H1 (cell line): ENCODE data around the gene RABEP1. TPM values are rescaled to one million over a fixed set of nuclear protein-coding genes. Genes with fewer than 3 reads are reported as not detected.

Source experiments
- POU5F1 ChIP-seq: IDR thresholded peaks from 2 replicates; pipeline ENCODE4 v1.6.1; 2011; ENCODE audit warnings: low read depth, mild to moderate bottlenecking, low read length, moderate library complexity
- RAD21 ChIP-seq, 2 experiments: IDR thresholded peaks in 1 of 2; conservative IDR thresholded peaks in 1 of 2; 2 replicates each; pipeline ENCODE4 v1.6.1; 2011; ENCODE audit warnings: low read depth in 2 of 2, low read length in 2 of 2, improper control_type of control experiment in 1 of 2, inconsistent platforms in 1 of 2, mild to moderate bottlenecking in 1 of 2, moderate library complexity in 1 of 2
- RFX5 ChIP-seq: IDR thresholded peaks from 2 replicates; pipeline ENCODE4 v1.6.1; 2011; ENCODE audit warnings: low read depth, low read length, improper control_type of control experiment, borderline replicate concordance
- RNF2 ChIP-seq: fragments of 200-900, 300-1000 bp; sonication (generic); IDR thresholded peaks from 2 replicates; pipeline ENCODE4 v1.7.1; 2016; ENCODE audit warnings: borderline replicate concordance, low read depth, mild to moderate bottlenecking, antibody characterized with exemption, low read length; ENCODE audit not compliant: poor library complexity, severe bottlenecking; ENCODE audit errors: missing control alignments
- SIRT6 ChIP-seq: IDR thresholded peaks from one replicate; pipeline ENCODE4 v1.7.1; 2012; ENCODE audit warnings: low read length, inconsistent platforms
- TCF12 ChIP-seq: IDR thresholded peaks from 2 replicates; pipeline ENCODE4 v1.6.1; 2011; ENCODE audit warnings: low read depth, mild to moderate bottlenecking, low read length
- polyA plus RNA-seq, 7 experiments: library from polyadenylated mRNA; depleted of rRNA in 3 of 7; stranded (reverse) in 5 of 7; unstranded in 2 of 7; fragments of >200 nt in 5 of 7; fragments of 200-250 nt in 2 of 7; gene quantifications; 1 replicate in 5 of 7; 2 replicates in 1 of 7; 4 replicates in 1 of 7; pipeline versions ENCODE4 v1.2.1 to v1.2.3, GENCODE V29; 2011 to 2013; ENCODE audit warnings: missing spikeins in 2 of 7, mixed read lengths in 2 of 7
- total RNA-seq: library from RNA; stranded (reverse); fragmentation: NEBNext Ultra II Directional; extraction: Animal tissue kit (Norgen Biotek cat#: 25700); gene quantifications from 2 replicates; pipeline ENCODE4 v1.2.1, GENCODE V29; 2021
- TF ChIP-seq, protein P1 (sequence below): IDR thresholded peaks from 2 replicates; pipeline ENCODE4 v1.6.1; 2012; ENCODE audit warnings: low read length, inconsistent platforms

RABEP1 gene
- total and polyA plus RNA-seq, 2 of the 8 experiments (the other 6 are each of a cell fraction or from before 2014, with no cell fraction given): 8.5 to 52.3 TPM

DNA sequence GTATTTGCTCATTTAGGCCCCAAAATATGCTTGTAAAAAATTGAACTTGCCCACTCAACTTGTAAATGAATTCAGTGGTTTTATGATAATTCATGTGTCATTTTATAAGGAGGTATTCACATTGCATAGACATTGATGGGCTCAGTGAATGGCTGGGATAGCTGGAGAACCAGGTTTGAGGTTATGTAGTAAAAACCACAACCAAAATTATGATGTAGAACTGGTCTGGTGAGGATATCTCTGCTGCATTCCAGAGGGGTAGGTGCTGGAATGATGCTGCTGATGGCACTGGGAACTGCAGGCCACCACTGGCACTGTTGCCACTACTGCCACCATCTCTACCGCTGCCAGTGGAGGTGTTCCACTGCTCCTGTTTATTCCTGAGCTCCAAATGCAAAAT is 21.5 kb upstream of the RABEP1 start (continued):
- no peak for TF ChIP-seq SIRT6
- no peak for TF ChIP-seq RNF2
- TF ChIP-seq, protein P1, sequence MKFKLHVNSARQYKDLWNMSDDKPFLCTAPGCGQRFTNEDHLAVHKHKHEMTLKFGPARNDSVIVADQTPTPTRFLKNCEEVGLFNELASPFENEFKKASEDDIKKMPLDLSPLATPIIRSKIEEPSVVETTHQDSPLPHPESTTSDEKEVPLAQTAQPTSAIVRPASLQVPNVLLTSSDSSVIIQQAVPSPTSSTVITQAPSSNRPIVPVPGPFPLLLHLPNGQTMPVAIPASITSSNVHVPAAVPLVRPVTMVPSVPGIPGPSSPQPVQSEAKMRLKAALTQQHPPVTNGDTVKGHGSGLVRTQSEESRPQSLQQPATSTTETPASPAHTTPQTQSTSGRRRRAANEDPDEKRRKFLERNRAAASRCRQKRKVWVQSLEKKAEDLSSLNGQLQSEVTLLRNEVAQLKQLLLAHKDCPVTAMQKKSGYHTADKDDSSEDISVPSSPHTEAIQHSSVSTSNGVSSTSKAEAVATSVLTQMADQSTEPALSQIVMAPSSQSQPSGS: no peak
- no peak for TF ChIP-seq RFX5
- no peak for TF ChIP-seq RAD21 (IDR thresholded peaks at IDR 0.05 in 1 of 2, conservative IDR thresholded peaks at IDR 0.05 in 1 of 2; ENCODE audit: low read depth in 2 of 2, low read length in 2 of 2)
- no peak for TF ChIP-seq TCF12
- no peak for TF ChIP-seq POU5F1
